Mucosa of descending colon (tissue), 3 donors: ENCODE results near the gene TRAK1. TPM values are rescaled to one million over a fixed set of nuclear protein-coding genes. Genes with fewer than 3 reads are reported as not detected.

Source experiments
- ATAC-seq: fragments of 200-7000 bp; cut with Tn5 transposase; one replicate; pipeline ENCODE4 v1.9.1; 2020; ENCODE audit warnings: mild to moderate bottlenecking, moderate library complexity
- DNase-seq, 3 donors: peaks; one replicate each; pipeline ENCODE4 v3.0.0-alpha.2; 2020
- H3K36me3 ChIP-seq: fragments of 200-600 bp; one replicate; pipeline ENCODE4 v1.8.0; 2021; ENCODE audit warnings: low read depth, mild to moderate bottlenecking
- H3K4me1 ChIP-seq: fragments of 200-600 bp; one replicate; pipeline ENCODE4 v1.8.0; 2021; ENCODE audit warnings: low read depth, mild to moderate bottlenecking
- H3K4me3 ChIP-seq: fragments of 200-600 bp; one replicate; pipeline ENCODE4 v1.8.0; 2021; ENCODE audit warnings: mild to moderate bottlenecking
- H3K9me3 ChIP-seq: fragments of 200-600 bp; one replicate; pipeline ENCODE4 v1.8.0; 2021; ENCODE audit warnings: mild to moderate bottlenecking
- intact Hi-C, 2 donors: fragments of 100-400 bp; cut with DNase I in 1 of 2; cut with micrococcal nuclease in 1 of 2; formaldehyde crosslinking; loops; one replicate each; pipeline versions ENCODE4 v1.11.0 to v1.11.1; 2022; cut with DNase I, micrococcal nuclease
- total RNA-seq, 3 donors: library from RNA; stranded (reverse); fragmentation: NEBNext Ultra II Directional in 2 of 3; extraction: Animal tissue kit (Norgen Biotek cat#: 25700) in 2 of 3; gene quantifications; one replicate each; pipeline versions ENCODE4 v1.2.1 to v1.2.4, GENCODE V29; 2021 to 2023
- TF ChIP-seq, protein P1 (sequence below): fragments of 200-600 bp; IDR thresholded peaks from one replicate; pipeline ENCODE4 v1.8.0; 2022; ENCODE audit warnings: antibody characterized with exemption, mild to moderate bottlenecking
- donor health status: DM: no; HTN: no; CAD: no; lungs with moderate emphysema.
- donor health status: DM: no; HTN: no; CAD: no.
- donor health status: DM: no; HTN: yes; CAD: no.

Gene TRAK1
- total RNA-seq, 3 donors from 2014 or later: 61.8 to 104 (median 83.4) TPM

DNA sequence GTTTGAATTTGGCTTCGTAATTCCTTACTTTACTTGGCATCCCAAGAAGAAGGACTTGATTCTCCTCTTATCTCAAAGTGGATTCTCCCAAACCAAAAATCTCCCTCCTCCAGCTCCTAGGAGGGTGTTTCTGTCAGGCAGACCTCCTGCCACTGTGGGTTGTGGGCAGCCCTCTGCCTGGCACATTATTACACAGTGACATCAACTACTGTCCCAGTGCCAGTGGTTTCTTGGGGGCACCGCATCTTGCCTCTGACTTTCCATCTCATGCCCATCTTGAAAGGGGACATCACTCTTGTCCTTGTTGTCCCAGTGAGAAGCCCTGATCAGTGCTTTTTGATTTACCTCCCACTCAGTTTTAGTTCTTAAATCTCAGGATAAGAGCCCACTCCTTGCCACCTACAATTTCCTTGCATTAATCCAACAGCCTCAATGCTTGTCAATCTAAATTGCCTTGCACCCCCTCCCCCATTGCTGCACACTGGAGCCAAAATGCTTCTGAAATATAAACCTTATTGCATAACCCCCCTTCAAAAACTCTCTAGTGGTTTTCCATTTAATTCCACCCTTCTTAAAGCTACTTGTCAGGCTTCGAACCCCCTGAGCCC is 81.0 kb downstream of the TRAK1 start:
- DNase-seq (no peak), ATAC-seq (no peak)
- Histone ChIP-seq H3K36me3 (no peaks in the 10 kb centered on the region), H3K4me3 (no peak overlapping the region), H3K4me1 (no peaks in the 10 kb centered on the region), H3K9me3 (no peaks in the 10 kb centered on the region)
- TF ChIP-seq, protein P1, sequence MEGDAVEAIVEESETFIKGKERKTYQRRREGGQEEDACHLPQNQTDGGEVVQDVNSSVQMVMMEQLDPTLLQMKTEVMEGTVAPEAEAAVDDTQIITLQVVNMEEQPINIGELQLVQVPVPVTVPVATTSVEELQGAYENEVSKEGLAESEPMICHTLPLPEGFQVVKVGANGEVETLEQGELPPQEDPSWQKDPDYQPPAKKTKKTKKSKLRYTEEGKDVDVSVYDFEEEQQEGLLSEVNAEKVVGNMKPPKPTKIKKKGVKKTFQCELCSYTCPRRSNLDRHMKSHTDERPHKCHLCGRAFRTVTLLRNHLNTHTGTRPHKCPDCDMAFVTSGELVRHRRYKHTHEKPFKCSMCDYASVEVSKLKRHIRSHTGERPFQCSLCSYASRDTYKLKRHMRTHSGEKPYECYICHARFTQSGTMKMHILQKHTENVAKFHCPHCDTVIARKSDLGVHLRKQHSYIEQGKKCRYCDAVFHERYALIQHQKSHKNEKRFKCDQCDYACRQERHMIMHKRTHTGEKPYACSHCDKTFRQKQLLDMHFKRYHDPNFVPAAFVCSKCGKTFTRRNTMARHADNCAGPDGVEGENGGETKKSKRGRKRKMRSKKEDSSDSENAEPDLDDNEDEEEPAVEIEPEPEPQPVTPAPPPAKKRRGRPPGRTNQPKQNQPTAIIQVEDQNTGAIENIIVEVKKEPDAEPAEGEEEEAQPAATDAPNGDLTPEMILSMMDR: no peak
- intact Hi-C loops: no loop called here

DNA sequence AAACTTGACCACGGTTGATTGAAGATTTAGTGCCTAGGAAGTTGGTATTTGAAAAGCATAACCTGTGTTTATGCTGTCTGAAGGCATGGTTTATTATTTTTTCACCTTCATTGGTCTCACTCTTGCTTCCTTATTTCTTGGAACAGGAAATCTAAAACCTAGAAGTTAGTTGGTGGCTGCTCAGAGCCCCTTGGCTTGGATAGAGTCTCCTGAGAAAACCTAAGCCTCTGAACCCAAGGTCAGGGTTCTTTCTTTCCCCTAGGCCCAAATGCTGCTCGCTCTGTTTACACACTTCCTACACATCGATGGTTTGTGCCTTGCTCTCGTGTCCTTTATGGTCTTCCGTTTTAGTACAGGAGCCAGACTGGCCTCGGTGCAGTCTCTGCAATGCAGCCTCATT is 82.2 kb downstream of the TRAK1 start:
- H3K4me1 ChIP-seq: no peaks in the 10 kb centered on the region
- ATAC-seq (peak; percentile 34), DNase-seq (no peak)
- TF ChIP-seq, protein P1: no peak
- intact Hi-C loops: no loop called here
- no peak overlapping the region for H3K4me3 ChIP-seq
- H3K9me3 ChIP-seq: no peaks in the 10 kb centered on the region
- no peaks in the 10 kb centered on the region for H3K36me3 ChIP-seq

DNA sequence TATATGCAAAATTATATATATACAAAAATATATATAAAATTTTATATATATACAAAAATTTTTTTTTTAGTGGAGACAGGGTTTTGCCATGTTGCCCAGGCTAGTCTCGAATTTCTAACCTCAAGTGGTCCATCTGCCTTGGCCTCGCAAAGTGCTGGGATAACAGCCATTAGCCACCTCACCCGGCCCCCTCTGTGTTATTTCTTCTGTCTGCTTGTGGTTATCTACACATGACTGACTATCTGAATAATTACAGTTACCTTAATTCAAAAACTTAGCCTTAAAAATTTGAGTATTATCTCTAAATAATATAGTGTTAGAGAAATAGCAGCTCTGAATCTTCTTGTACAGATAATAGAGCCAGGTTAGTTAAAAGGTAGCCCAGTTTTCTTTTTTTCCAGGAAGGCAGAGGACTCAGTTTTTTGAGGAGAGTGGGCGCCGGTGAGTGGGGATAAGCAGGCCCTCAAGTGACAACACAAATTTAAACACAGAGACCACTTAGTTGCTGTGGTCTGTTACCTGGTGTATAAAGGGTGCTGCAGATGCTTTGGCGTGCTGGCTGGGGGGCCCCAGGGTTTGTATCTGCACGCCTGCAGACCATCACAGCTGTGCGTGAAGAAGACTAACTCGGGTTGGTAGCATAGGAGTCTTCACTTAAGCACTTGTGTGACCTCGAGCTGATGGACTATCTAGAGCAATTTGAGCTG is 83.7 kb downstream of the TRAK1 start:
- DNase-seq: no peak
- peaks cover 6% of the 10 kb centered on the region for H3K4me1 ChIP-seq
- intact Hi-C loops: no loop called here

DNA sequence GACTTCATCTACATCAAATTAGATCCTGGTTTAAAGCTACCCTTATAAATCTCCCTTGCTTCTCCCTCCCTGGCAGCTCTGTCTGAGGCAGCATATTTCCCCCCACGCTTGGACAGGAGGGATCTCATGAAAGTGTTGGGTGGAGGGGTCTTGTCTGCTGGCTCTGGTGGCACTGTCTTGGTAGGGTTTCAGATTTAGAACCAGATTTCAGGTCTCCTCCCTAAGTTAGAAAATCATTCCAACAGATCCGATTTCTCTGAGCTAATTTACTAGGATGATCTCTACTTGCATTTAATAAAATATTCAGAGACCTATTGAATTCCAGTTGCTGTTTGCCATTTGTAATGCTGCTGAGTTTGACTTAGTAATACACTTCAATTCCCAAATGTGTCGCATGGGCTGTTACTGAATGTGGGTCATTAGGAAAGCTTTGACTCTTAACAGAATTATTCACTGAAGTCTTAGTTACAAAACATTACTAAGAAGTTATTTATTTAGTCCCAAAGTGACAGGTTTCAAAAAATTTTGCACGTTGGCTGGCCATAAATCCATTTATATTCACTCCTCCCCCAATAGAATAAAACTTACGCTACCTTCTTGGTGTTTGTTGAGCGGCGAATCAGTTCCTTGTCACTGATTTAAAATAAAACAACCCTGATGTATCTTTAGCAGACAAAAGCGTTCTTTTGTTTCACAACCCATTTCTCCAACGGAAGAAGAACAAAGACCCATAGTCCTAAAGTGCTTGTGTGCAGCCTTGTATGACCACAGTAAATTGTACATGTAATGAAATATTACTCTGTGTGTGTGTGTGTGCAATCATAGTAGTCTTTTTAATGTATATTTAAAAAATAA is 84.5 kb downstream of the TRAK1 start:
- Histone ChIP-seq H3K4me3 (no peak overlapping the region), H3K36me3 (no peaks in the 10 kb centered on the region), H3K4me1 (peaks cover 9% of the 10 kb centered on the region), H3K9me3 (no peaks in the 10 kb centered on the region)
- intact Hi-C loops: no loop called here
- TF ChIP-seq, protein P1: no peak
- DNase-seq: no peak
- no peak for ATAC-seq

More for the DNA sequence above, 83.7 kb downstream of the TRAK1 start:
- Histone ChIP-seq H3K4me3 (no peak overlapping the region), H3K9me3 (no peaks in the 10 kb centered on the region), H3K36me3 (no peaks in the 10 kb centered on the region)
- TF ChIP-seq, protein P1: no peak
- no peak for ATAC-seq

DNA sequence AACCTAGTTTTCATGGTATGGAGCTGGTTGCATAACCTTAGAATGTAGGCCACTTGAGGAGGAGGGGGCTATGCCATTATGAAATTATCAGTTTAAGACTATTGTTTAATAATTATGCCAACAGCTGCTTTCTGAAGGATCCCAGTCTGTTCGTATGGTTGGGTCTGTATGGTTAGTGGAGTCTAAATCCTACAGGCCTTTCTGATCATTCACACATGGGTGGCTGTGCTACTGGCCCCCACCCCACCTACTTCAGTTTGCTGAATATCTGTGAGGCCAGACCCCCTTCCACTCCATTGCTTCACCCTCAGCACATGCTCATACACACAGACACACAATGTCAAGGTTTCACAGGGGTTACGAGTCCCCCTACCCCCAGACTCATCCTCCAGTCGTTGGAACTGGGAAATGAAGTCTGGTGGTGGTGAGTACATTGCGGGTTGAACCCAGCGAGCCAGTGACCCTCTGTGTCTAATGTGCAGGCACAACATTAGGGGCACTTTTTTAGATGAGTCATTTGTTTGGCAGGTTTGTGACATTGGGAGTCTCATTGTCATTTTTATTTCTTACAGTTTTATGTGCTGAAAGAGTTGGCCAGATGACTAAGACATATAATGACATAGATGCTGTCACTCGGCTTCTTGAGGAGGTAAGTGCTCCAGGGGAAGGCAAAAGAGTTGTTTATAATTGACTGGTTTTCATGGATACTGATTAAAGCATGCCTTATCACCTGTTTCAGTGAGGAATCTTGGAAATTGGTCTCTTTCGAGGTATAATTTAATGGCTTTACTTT is 85.3 kb downstream of the TRAK1 start:
- intact Hi-C loops: no loop called here
- TF ChIP-seq, protein P1: no peak
- ATAC-seq (no peak), DNase-seq (no peak)
- Histone ChIP-seq H3K4me1 (peaks cover 9% of the 10 kb centered on the region), H3K9me3 (no peaks in the 10 kb centered on the region), H3K36me3 (no peaks in the 10 kb centered on the region), H3K4me3 (no peak overlapping the region)
